M059J (cell line): Measurements from ENCODE around the gene RBPJ. TPM values are rescaled to one million over a fixed set of nuclear protein-coding genes. Genes with fewer than 3 reads are reported as not detected.
"Not testable (repeated sequence)": the region's sequence is repeated elsewhere in the genome, so short reads cannot be mapped to it uniquely, and the experiment has no call there.

Source experiments
- DNase-seq: peaks from one replicate; pipeline ENCODE4 v3.0.0-alpha.2; 2012; ENCODE audit warnings: low read depth
- total RNA-seq: library from RNA; depleted of rRNA; stranded (reverse); fragments of >200 nt; shearing (Covaris generic); gene quantifications from 2 replicates; pipeline ENCODE4 v1.2.3, GENCODE V29; 2014

RBPJ gene
- total RNA-seq, 1 experiment from 2014 or later, result 53.9 TPM

DNA sequence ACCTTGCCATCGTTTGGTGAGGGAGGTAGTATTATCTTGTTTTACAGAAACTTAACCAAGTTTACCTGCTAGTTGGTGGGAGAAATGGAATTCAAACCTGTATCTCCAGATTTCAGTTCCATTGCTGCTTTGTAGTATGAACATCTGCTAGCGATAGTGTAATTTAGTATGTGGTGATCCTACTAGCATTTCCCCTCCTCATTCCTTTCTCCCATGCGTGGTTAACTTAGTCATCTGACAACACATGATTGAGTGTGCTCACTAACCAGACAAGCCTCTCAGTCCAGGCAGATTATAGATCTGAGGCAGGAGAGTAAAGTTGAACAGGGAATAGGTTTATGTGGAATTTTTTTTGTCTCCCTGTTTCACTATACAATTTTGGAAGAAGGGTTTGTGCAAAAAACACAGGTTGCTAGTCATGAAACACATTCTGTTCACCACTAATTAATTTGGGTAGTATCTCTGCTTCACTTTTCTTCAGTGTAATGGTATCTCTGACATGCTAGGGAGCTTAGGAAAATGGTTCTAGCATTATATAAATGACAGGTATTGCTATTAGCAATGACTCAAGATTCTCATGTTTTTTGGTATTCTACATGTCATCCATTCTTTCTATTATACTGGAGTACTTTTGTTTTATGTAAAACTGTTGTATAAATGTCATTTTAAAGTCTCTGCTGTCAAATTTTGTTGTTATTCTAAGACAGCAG lies 21.7 kb downstream of the RBPJ start:
- DNase-seq, result peak; percentile 91

DNA sequence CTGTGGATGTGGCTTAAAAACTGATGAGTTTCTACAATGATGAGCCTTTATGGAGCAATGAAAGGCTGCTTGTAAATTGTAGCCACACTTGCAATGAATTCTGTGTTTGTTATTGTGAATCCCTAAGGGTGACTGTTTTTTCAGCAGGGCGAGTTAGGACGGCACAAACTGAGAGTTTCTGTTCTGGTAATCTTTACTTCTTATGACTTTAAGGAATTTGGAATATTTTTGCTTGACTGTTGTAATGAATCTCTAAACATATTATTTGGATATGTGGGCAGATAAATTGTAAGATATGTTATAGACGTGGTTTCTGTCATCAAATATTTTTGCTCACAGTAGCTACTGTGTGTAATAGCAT lies 22.2 kb downstream of the RBPJ start:
- no peak for DNase-seq

DNA sequence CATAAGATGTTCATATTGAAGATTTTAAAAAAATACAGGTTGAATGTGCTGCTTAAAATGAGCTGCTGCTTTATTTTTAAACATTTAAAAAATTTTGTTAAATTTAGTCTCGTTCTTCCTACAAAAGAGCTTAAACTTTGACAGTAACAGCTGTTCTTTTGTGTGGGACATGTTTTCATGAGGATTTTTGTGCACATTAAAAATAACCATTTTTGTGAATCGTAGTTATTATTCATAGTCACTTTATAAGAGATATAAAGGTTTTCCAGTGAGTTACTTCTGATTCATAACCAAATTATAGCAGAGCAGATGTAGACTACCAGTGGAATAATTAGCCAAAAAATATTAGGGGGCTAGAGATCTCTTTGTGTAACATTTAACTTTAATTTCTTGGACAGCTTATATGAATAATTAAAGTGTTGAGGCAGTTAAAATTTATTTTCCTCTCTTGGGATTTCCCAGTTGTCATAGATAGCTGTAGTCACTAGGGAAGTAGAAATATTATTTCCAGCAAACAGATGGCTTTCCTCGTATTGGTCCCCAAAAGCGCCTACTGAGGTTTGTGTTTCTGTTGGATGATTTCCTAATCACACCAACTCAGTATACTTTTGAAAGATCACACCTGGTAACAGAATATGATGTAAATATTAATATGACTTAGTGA lies 24.2 kb downstream of the RBPJ start:
- DNase-seq, result no peak

DNA sequence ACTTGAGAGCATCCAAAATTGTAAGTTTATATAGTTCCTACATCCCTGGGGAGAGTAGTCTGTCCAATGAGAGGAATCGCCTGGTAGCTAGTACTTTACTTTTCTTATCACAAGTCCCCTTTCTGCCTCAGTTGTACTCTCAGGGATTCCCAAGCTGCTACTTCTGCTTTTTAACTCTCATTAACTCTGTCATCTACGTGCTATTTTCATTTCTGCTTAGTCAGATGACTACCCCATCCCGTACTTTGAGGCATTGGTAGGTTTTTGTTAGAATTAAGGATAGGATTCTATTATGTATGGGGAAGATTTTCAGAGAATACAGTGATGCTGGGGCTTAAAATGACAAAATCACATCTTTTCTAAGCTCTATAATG lies 24.7 kb downstream of the RBPJ start:
- no peak for DNase-seq

DNA sequence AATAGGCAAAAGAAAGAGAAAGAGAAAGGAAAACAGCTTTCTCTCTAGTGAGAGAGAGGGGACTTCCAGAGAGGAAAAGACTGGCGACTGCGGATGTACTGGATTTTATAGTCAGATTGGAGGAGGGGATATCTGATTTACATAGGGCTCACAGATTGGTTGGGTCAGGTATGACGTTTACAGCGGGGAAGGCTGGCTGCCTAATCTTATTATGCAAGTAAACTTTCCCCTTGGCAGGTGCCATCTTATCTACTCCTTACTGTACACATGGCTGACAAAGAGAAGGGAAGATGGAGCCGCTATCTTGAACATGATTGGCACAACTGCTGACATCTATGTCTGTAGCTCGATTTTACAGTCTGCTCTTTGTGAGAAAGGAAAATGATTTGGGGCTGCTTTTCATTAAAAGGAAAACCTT lies 25.4 kb downstream of the RBPJ start:
- no peak for DNase-seq

DNA sequence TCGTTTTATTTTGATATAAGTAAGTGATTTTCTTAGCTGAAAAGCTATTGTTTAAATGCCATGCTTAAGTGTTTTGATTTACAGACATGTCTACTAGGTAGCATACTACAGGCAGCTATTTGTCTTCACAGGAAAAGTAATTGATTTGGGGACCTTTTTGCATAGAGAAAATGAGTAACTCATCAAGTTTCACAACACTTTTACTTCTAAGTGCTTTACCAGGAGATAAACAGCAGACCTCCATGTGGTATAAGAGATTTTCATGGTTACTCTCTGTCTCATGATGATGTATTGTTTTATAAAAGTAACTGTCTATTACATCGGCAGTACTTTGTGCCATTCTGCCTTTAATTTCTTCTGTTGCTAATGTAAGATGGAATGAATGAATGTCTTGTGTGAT lies 28.7 kb downstream of the RBPJ start:
- DNase-seq, result no peak

DNA sequence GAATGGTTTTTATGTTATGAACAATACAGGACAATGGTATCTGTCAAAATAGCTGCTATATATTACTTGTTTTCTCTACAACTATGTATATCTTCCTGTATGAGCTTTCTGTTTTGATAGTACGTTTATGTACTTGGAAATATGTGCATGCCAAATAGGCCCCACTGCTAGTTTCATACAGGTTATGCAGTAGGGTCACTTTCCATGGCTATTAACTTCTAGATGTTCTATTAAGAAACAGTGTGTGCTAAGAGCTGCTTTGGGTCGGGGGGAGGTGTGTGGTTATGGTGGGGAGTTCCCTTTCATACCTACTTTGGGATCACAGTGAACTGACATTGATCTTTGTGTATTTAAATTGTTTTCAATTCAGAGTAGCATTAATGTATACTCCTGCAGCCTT lies 30.9 kb downstream of the RBPJ start:
- DNase-seq, result no peak

DNA sequence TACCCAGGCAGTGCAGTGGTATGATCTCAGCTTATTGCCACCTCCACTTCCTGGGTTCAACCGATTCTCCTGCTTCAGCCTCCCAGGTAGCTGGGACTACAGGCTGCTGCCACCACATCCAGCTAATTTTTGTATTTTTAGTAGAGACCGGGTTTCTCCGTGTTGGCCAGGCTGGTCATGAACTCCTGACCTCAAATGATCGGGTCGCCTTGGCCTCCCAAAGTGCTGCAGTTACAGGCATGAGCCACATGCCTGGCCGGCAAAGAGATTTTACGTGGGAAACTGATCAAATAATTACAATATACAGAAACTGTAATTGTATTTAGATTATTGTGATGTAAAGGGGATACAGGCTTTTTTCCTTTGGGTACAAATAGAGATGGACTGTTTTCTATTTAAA lies 33.7 kb downstream of the RBPJ start:
- DNase-seq, result no peak

DNA sequence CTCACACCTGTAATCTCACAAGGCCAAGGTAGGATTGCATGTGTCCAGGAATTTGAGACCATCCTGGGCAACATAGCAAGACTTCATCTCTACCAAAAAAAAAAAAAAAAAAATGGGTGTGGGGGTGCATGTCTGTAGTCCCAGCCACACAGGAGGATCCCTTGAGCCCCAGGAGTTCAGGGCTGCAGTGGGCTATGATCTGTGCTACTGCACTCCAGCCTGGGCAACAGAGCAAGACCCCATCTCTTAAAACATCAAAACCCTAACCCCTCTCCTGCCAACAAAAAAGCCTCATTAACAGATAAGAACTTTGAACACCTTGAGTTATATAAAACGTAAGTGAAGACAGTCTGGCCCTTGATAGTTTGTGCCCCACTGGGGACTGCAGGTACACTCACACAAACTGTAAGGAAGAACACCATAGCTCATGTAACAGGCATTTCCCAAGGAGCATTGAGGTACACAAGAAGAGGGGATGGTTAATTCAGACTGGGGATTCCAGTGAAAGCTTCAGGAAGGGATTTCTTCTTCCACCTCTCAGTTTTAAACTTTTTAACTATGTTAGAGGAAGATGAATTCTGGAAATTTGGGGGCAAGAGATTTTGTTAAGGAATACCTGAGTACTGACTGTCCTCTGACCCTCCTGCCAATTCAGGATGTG lies 34.7 kb downstream of the RBPJ start:
- no peak for DNase-seq

DNA sequence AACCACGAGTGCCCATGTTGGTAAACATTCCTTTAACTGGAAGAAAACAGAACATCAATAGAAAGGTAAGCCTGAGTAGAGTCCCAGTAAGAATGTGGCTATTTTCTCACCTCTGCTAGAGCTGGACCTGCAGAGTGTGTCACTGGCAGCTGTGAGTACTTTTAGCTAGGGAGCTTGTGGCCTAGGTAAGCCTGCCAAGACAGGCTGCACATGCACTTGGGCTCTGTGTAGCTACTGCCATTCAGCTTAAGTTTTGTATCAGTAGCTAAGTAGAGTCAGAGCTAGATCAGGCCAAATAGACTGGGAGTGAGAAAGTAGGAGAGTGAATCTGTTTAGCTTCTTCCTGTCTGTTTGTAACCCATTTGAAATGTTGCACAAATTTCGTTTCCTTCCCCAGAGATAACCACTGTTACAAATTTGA lies 35.3 kb downstream of the RBPJ start:
- peak; percentile 40 for DNase-seq

DNA sequence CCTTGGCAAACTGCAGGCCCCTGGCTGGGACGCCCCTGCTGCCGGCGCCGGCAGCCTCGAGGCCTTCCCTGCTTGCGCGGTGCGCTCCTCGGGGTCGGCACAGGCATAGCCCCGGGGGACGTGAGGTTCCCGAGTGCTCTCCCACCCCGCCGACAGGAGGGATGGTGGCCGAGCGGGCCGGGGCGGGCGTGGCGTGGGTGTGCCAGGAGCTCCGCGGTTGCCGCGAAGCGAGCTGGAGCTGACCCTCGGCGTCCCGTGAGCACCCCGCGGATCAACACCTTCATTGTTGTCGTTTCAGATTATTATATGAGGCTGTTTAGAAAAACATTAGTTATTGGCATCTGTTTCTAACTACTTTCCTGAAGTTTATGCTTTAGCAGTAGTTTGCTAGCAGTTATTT lies 38.7 kb downstream of the RBPJ start:
- not testable (repeated sequence) for DNase-seq

DNA sequence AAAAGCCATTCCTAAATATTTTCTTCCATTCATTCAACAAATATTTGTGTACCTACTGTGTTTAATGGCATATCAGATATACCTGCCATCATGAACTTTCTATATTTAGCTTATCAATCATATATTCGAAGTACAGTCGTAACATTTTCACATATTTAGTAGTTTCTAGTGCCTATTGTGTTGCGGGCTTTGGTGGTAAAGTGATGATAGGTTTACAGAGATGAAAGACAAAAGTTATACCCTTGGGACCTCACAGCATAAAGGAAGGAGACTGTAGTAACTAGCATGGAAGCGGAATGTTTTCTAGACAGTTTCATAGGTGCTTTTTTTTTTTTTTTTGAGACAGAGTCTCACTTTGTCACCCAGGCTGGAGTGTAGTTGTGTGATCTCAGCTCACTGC lies 39.5 kb downstream of the RBPJ start:
- no peak for DNase-seq

DNA sequence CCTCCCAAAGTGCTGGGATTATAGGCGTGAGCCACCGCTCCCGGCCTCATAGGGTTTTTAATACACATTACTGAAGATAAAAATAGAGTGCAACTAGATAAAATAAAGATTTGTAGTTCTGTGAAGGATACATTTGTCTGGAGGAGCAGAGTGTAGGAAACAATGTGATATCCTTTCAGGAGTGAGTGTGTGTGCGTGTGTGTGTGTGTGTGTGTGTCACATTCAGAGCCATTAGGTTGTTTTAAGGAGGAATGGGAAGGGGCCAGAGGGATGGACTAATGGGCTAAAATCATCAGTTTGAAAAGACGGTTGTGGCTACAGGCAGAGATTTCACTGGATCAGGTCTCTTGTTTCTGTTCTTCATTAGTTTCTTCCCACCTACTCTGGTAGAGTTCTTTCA lies 40.0 kb downstream of the RBPJ start:
- no peak for DNase-seq

DNA sequence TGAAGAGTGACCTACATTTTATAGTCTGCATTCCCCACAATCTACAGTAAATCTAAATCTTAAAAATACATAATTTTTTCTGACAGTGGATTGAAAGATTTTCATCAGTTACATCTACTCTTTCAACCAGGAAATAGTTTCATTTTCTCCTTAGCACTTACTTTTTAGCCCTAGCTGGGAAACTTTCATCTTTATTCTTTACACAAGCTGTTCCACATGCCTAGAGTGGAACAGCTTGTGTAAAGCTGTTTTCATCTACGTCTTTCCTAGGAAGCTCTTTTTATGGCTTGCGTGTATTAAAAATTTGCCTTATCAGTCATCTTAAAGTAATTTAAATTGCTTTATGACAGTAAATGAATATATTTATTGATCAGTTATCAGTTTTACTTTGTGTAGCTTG lies 40.5 kb downstream of the RBPJ start:
- no peak for DNase-seq

DNA sequence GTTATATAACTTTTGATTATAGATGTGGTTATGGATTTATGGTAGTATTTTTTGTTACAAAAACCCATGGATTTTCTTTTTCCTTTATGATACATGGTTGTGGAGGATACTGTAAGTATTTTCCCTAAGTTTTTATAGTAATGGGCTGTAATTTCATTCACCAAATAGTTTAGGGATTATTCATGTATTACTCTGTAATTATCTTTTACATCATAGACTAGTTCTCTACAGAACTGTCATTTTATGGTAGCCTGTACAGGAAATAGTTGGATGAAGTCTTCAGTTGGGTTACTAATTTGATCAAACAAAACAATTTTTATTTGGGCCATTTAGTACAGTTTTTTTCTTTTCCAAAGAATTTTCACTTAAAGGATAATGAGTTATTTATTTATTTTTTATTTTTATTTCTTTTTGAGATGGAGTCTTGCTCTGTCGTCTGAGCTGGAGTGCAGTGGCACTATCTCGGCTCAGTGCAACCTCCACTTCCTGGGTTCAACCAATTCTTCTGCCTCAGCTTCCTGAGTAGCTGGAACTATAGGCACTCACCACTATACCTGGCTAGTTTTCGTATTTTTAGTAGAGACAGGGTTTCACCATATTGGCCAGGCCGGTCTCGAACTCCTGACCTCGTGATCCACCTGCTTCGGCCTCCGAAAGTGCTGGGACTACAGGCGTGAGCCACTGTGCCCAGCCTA lies 42.1 kb downstream of the RBPJ start:
- DNase-seq, result peak; percentile 53

DNA sequence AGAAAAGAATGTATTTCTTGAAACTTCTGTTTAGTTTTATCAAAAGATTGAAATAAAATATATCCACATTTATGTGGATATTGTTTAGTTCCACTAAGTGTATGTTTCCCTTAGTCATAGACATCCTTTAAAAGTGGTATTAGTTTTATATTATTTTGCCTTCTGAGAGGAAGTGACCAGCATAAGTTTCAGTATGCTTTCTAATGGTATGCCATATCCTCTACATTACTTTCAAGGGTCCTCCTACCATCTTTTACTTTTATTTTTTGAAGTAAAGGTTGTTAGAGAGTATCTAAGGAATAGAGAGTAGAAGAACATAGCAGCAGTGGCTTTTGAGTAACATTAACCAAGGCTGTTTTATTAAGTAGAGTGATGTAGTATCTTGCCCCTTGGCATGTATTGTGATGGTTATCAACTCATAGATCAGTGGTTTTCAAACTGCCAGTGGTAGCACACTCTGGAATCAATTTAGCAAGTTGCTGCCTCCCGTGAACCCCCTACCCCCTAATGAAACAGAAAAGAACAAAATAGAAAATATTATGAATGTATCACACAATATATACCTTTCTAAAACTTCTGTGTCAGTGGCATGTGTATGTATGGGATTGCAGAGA lies 44.8 kb downstream of the RBPJ start:
- DNase-seq, result no peak

DNA sequence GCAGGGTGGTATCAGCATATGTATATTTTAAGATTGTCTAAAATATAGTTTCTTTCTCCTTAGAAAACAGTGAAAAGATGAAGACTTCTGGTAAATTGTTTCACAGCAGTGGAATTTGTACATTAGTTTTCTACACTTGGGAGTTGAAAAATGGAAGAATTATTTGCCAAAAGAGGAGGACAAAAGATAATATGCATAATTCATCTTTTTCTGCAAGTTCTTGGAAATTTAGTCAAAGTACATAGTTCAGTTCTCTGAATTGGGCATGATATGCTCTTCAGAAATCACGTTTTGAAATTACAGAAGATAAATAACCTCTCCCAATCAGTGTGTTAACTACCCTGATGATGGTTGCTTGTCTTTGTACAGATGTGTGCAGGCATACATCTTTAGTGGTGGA lies 47.0 kb downstream of the RBPJ start:
- DNase-seq, result no peak

DNA sequence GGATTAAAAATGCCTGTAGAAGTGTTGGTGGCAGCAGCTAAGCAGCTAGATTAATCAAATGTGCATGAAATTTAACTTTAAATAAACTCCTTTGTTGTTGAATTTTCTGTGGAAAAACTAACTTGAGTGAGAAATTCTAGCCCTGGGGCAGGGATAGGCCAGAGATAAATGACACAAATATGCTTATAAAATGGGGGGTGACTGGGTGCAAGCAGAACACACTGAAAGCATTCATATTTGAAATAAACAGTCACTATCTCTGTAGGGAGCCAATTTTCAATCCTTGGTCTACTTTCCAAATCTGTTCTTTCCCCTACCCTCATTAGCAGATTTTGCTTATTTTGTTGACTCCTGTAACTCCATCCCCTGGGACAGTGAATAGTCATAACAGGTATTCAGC lies 47.9 kb downstream of the RBPJ start:
- DNase-seq, result peak; percentile 46

DNA sequence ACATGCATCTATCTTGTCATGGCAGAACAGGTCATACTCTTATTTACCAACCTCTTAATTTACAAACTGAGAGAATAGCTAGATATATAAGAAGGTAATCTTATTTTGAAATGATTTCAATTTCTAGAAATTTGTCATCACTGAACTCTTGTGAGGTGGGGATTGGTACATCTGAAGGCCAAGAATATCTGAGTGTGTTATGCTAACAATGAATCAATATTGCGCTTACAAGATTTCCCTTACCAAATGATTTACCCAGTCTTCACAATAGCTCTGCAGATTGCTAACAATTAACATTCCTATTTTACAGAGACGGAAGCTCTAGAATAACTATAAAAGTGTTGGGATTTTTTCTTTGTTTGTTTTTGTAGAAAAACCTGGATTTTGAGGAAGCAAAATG lies 48.3 kb downstream of the RBPJ start:
- DNase-seq, result no peak

DNA sequence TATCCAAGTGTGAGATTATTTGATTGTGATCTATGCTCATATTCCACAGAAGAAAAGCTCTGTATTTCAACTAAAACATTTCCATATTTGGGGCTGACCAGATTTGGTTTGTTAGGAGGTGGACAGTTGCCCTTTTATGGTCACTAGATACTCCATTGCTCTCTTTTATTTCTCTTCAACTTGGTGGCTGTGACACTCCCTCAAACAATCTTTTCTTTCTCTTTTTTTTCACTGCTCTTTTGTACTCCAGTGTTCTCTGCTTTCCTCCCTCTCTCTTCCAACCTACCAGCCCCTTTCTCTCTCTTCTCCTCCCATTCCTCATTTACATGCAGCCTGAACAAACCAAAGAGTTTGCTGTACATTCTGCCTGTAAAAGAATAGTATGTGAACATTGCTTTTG lies 48.8 kb downstream of the RBPJ start:
- DNase-seq, result no peak

DNA sequence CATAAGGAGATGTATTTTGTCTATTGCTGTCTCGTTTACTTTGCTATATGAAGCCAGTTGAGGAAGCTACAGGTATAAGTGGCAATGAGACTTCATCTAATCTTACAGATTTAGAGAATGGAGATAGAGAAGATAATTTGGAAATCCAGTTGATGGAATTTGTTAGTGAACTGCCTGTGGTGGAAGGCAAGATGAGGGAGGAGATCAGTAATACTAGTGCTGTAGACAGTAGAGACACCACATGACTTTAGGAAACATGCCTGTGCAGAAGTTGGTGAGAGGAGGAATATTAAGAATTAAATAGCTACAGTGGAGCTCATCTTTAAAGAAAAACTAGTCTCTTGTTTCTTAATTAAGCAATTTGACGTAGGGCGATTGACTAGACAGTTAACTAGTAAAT lies 51.3 kb downstream of the RBPJ start:
- DNase-seq, result no peak

DNA sequence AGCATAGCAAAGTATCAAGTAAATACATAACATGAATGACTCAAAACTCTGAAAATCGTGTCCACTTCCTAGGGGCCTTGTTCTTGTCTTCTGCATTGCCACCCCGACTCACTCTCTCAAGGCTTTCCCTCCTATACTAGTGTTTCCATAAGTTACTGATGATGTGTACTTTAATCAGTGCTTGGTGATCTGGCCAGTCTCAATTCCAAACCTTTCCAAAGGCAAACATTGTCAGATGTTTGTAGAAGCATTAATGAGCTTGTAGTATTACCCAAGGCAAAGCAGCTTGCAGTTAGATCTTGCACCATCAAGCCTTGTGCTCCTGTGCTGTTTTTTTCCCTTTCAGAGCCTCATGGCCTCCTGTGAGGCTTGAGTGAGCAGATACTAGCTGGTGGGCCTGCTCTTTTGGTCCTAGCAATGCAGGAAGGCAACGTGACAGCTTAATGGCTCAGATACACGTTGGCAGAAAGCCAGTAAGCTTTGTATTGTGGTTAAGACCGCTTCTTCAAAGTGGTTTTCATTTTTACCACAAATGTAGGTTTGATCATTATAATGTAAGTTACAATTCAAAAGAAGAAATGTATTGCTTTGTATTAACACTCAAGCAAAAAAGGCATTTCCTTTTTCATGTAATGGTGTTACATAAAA lies 51.8 kb downstream of the RBPJ start:
- DNase-seq, result peak; percentile 87
